Medulla oblongata (tissue), 1 donor: ENCODE results near the gene FBH1.
A peak's percentile ranks its signal among the peaks of the same experiment; 100 is the strongest.
"Not testable (repeated sequence)": the region's sequence is repeated elsewhere in the genome, so short reads cannot be mapped to it uniquely, and the experiment has no call there.

Source experiments
- DNase-seq: peaks from one replicate; pipeline ENCODE4 v3.0.0-alpha.2; 2015; ENCODE audit errors: extremely low spot score

The FBH1 gene

DNA sequence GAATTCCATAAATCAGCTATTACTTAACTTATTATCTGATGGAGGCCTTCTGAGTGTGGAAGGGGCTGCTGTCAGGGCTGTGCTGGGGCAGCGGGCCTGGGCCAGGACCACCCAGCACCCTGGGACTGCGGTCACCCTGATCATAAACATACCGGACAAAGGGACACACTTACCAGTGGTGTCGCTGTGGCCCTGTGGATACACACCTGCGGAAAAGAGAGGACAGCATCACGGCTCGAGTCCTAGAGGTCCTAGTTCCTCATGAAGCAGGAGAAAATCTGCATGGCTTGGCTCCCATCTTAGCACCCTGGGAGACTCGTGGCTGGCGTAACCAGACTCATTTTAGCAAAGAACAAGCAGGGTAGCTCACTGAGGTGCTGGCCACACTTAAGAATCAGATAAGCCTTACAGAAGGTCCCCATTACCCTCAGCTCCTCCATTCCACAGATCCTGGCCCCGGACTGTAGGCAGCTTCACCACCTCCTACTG lies 69.6 kb downstream of the FBH1 start:
- no peak for DNase-seq

DNA sequence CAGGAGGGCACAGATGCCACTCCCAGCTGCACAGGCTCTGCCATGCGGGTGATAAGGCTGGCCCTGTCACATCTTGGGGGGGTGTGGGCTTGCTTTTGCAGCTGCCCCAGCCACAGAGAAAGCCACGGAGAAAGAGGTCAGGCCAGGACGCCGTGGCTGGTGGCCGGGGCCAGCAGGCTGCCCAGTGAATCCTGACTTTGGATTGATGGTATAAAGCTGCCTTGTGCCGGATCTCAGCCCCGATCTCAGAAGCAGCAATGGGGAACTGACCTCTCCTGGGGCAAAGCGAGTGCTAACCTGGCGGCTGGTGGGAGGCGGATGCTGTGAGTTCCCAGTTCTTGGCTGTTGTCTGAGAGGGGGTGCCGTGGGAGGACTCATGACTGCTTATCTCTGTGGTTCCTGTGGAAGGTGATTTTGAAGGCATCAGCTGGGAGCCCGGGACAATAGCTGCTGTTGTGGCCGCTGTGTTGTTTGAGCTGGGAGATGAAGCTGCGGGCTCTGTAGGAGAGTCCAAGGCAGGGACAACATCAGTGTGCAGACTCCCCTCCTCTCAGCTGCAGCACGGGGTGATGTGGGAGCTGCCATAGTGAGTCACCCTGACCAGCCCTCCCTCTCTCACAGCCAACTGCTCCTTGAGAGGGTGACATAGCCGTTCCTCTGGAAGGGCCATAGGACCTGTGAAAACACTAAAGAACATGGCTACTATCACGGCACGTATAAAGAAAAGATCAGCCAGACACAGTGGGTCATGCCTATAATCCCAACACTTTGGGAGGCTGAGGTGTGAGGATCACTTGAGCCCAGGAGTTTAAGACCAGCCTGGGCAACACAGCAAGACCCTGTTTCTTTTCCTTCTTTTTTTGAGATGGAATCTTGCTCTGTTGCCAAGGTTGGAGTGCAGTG lies 70.3 kb downstream of the FBH1 start:
- no peak for DNase-seq

DNA sequence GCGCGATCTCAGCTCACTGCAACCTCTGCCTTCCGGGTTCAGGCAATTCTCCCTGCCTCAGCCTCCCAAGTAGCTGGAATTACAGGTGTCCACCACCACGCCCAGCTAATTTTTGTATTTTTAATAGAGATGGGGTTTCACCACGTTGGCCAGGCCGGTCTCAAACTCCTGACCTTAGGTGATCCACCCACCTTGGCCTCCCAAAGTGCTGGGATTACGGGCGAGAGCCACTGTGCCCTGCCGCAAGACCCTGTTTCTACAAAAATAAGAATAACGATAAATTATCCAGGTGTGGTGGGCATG lies 70.9 kb downstream of the FBH1 start:
- not testable (repeated sequence) for DNase-seq

DNA sequence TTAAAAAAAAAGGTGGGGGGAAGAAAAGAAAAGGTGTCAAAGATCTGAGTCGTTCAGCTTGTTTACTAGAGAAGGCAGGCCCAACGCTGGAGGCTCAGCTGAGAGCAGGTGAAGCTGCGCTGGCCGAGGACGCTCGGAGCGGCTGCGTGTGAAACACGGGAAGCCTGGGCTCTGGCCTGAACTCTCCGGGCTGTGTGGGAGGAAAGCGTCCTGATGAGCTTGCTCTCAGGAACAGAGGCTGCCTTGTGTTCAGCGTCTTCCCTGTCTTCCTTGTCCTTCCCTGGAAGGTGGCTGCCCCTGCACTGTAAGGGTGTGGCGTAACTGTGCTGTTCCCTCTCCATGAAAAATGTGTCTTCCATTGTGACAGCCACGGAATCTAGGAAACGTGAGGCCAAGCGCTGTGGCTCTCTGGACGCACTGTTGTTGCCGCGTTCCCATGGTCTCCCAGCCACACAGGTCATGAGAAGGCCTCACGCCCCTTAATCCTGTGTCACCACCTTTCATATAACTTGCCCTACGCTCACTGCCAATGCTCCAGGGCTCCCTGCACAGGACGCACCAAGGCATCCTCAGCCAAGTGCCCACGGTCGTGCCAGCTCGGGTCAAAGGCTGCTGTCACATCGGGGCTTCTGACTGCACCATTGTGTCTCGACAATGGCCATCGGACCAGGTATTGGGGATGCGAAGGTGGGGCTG lies 71.5 kb downstream of the FBH1 start:
- DNase-seq = no peak

DNA sequence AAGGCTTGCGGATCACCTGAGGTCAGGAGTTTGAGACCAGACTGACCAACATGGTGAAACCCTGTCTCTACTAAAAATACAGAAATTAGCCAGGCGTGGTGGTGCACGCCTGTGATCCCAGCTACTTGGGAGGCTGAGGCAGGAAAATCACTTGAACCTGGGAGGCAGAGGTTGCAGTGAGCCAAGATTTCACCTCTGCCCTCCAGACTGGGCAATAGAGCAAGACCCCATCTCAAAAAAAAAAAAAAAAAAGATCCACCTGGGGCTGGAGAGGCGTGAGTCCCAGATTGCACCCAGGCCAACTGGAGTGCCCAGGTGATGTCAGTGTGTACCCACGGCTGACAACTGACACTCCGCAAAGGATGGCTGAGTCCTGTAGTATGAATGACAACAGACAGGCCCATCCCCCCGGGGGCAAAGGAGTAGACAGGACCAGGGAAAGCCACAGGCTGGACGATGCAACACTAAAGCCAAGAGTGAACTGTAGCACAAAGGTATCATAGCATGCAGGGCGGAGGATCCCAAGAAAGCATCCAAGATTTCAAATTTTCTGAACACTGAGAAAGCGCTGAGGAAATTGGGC lies 72.4 kb downstream of the FBH1 start:
- not testable (repeated sequence) for DNase-seq

DNA sequence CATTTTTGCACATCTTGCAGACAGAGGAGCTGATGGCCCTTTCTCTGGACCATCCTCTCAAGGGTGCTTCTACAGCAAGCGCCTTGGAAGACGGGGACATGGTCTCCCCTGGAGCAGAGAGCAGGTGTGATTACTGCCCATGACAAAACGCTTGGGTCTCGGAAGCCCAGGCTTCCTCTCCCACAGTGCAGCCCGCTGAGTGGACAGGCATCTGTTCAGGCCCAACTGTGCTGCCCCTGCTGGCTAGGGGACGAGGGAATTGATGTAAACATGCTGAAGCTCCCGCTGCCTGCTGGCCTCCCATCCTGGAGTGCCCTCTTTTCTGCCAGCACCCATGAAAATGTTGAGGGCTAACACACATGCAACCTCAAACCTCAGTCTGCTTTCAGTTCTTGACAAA lies 73.0 kb downstream of the FBH1 start:
- no peak for DNase-seq

DNA sequence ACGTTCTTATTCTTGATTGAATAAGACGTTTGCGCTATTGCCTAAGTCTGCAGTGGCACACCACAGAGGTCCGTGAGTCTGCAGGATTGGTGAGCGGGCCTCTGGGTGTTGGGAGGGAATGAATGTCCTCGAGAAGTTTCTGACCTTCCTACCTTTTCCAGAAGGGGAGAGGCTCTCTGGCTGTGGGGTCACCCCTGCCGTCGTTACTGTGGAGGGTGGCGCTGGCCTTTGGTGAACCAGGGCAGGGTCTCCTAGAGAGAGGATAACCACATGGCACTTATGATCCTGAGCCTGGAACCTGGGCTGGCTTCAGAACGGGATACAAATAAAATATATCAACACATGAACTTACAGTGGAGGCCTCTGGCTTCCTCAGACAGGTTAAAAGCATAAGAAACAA lies 73.5 kb downstream of the FBH1 start:
- no peak for DNase-seq

DNA sequence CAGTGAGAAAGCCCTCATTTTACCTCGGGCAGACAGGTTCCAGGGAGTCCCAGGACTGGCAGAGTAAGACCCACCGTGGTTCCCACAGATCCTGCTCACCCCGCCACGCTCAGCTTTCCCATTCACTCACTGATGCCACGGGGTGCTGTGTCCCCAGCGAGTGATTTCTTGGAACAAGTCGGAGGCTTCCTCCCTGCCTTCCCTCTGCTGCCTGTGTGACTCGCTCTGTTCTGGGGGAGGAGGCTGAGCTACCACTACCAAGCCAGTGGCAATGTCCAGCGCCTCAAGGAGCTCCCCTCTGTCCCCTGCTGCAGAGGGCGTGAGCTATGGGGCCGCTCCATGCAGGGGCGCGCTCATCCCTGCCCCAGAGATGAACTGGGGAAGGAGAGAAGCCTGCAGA lies 74.7 kb downstream of the FBH1 start:
- DNase-seq = no peak

DNA sequence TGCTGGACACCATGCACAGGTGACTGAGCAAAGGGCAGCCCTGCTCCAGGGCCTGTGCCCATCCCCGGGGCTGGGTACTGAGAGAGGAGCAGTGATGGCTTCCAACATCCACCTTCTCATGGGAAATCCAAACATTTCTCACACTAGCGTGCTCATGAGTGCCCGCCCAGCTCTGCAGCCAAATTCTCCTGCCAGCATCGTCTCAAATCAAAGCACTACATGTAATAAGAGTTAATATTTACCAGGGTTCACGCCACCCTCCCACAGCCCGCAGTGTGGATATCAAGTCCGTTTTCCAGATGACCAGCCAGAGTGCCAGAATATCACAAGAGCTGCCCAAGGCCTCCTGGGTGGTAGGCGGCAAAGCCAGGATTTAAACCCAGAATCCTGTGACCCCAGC lies 75.2 kb downstream of the FBH1 start:
- DNase-seq = no peak

DNA sequence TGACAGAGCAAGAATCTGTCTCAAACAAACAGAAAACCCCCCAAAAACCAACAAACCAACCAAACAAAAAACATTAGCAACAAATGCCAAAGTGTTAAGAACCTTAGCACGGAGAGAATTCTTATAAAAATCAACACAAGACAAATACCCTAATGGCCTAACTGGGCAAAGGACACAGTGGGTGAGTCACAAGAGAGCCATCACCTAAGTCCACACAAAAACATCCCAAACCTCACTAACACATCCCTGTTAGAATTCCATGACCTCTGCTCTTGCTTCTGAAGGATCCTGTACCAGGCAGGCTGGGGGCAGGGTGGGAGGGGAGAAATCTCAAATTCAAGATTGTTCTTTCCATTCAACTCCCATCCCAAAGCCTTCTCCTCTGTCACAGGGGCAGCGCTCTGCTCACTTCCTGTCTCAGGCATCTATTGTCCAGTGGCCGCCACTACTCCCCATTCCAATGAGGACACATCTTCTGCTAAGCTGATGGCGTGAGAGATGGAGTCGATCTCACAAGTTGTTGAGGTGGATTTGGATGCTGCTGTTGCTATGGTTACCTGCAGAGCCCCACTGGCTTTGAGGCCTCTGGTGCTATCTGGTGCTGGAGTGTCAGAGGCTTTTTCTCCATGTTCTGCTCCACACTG lies 78.1 kb downstream of the FBH1 start:
- DNase-seq = no peak

DNA sequence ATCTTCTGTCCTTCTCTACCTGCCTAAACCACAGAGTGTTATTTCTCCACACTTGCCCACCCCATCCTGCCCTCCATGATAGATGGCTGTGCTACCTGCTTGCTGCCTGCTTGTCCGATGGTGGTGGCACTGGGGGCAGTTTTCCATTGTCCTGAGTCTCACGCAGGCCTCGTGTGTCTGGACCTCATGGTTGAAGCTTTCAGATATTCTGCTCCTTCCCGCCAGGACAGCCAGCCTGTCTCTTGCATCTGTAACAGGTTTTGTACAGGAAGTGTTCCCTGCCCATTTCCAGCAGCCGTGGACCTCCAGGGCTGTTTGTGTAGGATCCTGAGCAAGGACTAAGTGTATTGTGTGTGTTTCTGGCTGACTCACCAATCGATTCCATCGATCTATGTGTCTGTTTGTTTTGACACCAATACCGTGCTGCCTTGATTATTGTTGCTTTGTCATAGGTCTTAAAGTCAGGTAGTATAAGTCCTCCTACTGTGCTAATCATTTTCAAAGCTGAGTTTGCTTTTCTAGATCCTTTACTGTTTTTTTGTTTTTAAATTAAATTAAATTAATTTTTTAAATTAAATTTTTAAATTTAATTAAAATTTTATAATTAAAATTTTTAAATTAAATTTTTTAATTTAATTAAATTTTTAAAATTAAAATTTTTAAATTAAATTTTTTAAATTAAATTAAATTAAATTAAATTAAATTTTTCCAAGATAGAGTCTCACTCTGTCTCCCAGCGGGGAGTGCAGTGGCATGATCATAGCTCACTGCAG lies 78.8 kb downstream of the FBH1 start:
- DNase-seq = no peak

DNA sequence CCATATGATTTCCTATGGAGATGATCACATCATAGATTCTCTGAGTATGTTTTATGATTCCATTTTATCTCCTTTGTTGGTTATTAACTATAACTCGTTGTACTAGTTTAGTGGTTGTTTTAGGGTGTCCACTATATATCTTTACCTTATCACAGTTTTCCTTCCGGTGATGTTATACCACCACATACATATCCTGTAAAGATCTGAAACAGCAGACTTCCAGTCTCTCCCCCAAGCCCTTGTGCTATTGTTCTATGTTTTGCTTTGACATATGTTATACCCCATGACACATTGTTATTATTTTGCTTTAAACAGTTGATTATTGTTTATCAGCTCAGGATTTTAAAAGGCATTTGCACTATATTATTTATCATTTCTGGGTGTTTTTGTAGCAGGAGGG lies 80.0 kb downstream of the FBH1 start:
- DNase-seq = no peak

DNA sequence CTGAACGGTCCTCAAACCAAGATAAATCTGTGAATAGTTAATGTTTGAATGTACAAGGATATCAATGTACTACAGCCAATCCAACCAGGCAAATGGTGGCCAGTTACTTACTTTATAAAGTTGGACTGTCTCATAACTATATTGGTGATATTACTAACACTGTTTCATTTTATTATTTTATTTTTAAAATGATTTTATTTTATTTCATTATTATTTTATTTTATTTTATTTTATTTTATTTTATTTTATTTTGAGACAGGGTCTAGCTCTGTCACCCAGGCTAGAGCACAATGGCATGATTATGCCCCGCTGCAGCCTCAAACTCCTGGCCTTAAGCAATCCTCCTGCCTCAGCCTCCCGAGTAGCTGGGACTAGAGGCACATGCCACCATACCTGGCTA lies 80.5 kb downstream of the FBH1 start:
- DNase-seq = no peak

DNA sequence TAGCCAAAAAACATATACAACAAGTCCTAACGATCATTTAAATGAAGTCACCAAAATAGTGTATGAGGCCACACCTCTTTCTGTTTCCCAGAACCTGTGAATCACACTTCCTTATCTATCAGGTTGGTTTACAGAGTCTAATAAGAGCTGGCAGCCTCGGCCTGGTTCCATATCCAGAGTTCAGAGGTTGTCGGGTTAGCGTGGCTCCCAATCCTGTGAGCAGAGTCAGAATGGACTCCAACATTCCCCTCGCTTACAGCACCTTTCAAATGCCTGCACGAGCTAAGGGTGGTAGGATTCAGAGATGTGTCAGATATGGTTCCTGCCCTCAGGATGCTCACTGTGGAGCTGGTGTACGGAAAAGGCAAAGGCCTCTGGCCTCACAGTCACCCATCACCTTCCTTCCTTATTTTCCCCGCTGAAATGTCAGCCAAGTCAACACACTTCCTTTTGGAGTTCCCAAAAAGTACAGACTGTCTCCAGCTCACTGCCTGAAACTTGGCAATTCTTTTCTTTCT lies 81.3 kb downstream of the FBH1 start:
- peak; percentile 18 for DNase-seq

DNA sequence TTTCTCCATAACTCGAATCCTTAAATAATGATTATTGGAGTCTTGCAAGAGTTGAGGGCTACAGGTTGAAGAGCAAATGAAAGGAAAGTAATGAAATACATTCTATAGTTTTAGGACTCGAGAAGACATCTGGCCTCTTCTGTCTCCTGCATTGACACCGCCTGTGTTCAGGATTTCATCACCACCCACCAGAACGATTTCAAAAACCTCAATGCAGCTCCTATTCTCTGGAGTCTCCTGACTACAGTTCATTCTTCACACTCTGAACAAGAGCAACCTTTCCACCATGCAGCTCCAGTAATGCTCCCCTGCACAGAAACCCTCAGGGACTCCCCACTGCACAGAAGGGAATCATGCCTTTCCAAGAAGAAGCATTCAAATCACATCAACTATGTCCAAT lies 81.8 kb downstream of the FBH1 start:
- DNase-seq = no peak

DNA sequence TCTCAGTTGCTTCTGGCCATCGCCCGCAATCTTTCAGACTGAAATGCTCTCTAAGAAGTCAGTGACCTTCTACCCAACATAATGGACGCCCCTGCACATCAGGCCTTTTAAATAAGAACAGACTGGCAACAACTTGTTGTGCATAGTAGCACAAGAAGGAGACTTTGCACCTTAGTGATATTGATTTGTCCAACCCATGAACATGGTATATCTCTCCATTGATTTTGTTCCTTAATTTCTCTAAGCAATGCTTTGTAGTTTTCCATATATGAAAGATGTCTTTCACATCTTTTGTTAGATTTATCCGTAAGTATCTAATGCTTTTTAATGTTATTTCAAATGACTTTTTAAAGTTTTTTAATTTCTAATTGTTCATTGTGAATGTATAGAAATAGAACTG lies 83.0 kb downstream of the FBH1 start:
- DNase-seq = no peak

DNA sequence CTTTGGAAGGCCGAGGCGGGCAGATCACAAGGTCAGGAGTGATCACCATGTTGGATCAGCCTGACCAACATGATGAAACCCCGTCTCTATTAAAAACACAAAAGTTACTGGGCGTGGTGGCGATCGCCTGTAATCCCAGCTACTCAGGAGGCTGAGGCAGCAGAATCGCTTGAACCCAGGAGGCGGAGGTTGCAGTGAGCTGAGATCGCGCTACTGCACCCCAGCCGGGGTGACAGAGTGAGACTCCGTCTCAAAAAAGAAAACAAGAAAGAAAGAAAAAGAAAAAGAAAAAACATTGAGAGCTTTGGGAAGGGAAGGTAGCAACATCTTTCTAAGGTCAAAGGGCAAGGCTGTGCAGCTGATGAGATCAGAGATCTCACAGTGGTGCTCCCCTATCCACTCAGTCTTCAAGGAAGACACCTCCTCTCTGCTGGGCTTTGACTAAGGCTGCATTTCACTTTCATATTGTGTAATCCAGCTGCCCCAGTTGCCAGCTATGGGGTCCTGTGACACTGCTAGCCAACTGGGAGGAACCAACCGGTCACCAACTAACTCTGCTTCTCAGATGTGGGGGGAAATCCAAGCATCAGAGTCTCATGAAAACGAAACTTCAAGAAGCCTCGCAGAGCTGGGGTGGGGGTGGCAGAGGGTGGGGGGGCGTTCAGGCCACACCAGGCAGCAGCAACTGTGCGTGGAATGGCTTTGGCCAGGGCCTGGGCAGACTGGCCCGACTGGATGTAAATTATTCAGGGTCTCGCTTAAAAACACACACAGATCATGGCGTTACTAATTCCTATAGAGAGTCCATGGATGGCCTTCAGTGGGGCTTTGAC lies 85.8 kb downstream of the FBH1 start:
- peak; percentile 81 for DNase-seq

DNA sequence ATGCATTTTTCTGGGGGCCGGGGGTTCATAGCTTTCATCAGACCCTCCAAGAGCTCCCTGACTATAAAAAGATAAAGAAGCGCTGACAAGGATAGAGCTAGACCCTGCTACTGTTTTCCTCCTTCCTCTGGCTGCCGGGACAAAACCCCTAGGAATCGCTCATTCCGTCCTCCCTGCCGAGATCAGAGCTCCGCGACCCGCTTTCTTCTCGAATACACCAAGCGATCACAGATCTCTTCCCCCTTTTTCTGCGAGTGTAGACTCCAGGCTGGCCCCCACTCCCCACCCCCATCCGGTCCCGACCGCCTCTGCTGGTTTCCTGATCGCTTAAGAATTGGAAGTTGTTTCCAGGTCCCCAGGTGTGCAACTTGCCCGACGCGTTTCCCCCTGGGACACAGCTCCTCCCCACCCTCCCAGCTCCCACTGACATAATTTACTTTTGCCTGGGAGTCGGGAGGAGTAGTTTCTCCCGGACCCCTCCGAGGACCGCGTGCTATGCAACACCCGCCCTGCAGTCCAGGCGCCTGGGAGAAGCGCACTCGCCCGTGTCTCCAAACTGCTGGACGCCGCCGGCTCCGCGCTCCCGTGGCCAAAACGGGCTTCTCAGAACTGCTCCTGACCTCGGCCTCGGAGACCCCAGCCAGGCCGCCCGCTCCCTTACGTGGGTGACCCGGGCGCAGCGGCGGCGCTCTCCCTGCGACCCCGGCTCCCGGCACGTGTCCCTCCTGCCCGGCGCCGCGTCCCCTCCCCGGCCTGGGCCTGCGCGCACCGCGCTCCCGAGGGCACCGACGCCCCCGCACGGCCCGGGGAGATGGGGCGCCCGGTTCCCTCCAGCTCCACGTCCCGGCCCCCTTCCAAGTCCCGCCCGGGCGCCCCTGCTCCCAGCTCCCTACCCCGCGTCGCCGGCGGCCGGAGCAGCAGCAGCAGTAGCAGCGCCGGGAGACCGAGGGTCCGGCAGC lies 86.7 kb downstream of the FBH1 start:
- DNase-seq = peak; percentile 23
